Erythroblast (primary cell): ENCODE results near the gene DDX11.
"Not testable (repeated sequence)": the region's sequence is repeated elsewhere in the genome, so short reads cannot be mapped to it uniquely, and the experiment has no call there.

ENCODE experiments used
- GATA1 ChIP-seq: IDR thresholded peaks from 2 replicates; pipeline ENCODE4 v1.6.1; 2011; ENCODE audit warnings: low read depth, mild to moderate bottlenecking, control low read depth, low read length, moderate library complexity
- POLR2A ChIP-seq: IDR thresholded peaks from 2 replicates; pipeline ENCODE4 v1.6.1; 2011; ENCODE audit warnings: mild to moderate bottlenecking, low read length

DNA sequence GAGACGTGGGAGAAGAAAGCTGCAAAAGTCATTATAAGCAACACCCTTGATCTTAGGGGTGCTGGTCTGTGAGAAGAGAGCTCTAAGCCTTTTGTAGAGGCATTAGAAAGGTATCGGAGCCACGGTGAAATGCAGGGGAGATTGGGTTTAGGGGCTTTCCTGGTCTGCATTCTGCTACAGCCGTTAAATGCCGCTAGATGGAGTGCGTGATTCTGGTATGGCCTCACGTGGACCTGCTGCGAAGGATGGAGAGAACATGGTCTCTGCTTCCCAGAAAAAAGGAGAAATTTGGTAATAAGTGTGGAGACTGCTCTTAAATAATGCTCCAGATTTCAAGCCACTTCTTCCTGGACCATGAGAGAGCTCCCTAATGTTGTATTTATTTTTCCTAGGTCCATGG lies 4.3 kb downstream of the DDX11 start:
- TF ChIP-seq POLR2A, GATA1: not testable (repeated sequence)
